ENCODE data around the gene DCPS. TPM values are rescaled to one million over a fixed set of nuclear protein-coding genes. Genes with fewer than 3 reads are reported as not detected.
A peak's percentile ranks its signal among the peaks of the same experiment; 100 is the strongest.

DCPS gene
- total and polyA plus RNA-seq, 3 donors from 2014 or later: 16.8 to 20.9 (median 16.9) TPM

DNA sequence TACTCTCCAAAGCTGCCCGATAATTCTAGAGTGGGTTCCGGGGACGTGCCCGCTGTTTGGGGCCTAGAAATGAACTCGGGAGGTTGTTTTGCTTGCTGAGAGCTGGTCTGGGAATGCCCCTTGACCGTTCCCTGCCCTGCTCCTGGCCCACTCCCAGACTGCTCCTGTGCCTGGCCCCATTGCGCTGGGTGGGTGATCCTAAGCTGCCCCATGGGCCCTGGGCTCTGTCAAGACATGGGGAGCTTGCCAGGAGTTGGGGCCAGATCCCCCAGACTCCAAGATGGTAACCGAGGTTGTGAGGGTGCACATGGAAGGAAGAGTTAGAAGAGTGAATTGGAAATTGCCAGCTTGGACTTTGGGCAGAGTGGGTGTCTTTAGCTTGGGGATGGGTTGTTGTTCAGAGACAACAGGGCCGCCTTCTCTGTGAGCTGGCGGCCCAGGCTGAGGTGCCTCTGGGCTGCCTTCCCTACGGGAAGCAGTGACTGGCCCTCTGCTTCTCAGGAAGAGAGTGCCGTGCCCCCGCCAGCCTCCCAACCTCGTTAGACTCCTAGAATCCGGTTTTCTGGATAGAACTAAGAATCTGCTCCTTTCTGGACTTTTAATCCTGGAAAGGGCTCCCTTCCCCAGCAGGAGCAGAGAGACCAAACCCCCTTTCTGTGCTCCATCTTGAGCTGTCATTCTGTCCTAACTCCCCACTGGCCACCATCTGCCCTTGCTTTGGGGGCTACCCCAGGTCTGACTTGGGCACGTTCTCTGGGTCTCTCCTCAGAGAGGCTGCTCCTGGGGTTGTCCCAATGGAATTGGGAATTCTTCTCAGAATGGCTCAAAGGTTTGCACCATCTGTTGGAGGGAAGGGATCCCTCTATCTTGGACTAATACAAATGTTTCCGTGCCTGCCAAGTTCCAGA is 53.4 kb downstream of the DCPS start:
- no peaks in the 10 kb centered on the region for H3K27me3 ChIP-seq
- no peaks in the 10 kb centered on the region for H3K36me3 ChIP-seq (ENCODE audit: low read depth, missing control alignments)
- DNase-seq: no peak
- peaks cover 64% of the 10 kb centered on the region for H3K4me1 ChIP-seq
- H3K9me3 ChIP-seq: no peaks in the 10 kb centered on the region
- TF ChIP-seq POLR2A (IDR thresholded peaks at IDR 0.05): no peak
- TF ChIP-seq, protein P1, sequence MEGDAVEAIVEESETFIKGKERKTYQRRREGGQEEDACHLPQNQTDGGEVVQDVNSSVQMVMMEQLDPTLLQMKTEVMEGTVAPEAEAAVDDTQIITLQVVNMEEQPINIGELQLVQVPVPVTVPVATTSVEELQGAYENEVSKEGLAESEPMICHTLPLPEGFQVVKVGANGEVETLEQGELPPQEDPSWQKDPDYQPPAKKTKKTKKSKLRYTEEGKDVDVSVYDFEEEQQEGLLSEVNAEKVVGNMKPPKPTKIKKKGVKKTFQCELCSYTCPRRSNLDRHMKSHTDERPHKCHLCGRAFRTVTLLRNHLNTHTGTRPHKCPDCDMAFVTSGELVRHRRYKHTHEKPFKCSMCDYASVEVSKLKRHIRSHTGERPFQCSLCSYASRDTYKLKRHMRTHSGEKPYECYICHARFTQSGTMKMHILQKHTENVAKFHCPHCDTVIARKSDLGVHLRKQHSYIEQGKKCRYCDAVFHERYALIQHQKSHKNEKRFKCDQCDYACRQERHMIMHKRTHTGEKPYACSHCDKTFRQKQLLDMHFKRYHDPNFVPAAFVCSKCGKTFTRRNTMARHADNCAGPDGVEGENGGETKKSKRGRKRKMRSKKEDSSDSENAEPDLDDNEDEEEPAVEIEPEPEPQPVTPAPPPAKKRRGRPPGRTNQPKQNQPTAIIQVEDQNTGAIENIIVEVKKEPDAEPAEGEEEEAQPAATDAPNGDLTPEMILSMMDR (IDR thresholded peaks at IDR 0.05): no peak
- intact Hi-C loops (cut with DNase I; ENCODE audit: low total_unique reads): no loop called here
- peak overlapping the region; percentile 87 for H3K27ac ChIP-seq
- WGBS, 2 donors: 17 to 38% methylated on average over 15 to 17 of the region's 17 CpGs
- peak overlapping the region; percentile 68 to 79 for H3K4me3 ChIP-seq

DNA sequence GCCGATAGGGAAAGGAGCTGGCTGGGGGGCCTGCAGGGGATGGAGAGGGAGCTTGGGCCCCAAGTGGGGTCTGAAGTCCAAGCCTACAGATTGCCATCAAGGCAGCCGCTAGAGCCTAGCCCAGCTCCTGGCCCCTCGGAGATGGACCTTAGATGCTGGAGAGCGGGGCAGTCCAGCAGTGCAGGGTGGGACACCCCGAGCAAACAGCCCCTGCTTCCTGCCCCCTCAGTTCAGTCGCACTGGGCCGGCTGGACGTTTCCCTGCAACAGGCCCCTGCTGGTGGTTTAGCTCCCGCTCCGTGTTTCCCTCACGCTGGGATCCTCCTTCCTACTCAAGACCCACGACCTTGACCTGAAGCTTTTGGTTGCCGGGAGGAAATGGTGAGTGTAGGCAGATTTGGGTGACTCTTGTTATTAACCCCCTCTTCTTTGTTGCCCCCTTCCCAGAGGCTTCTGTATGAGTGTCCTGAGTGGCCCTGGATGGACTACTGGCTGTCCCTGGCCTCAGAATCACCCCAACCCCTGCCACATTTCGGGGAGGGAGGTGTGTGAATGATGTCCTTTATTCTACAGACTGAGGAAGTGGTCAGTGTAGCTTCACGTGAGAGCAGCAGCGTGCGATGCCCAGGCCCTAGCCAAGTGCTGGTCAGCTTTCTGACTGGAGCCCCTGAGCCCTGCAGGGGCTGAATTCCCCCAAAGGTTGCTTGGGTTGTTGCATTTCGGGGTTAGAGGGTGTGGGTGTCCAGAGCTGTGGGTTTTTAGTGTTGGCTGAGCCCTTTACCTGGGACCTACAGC is 54.3 kb downstream of the DCPS start:
- H3K4me1 ChIP-seq: peaks cover 69% of the 10 kb centered on the region
- no peak for TF ChIP-seq POLR2A (IDR thresholded peaks at IDR 0.05)
- TF ChIP-seq, protein P1 (IDR thresholded peaks at IDR 0.05): no peak
- WGBS, 2 donors: 42 to 60% methylated on average over 14 to 18 of the region's 18 CpGs
- H3K27me3 ChIP-seq: no peaks in the 10 kb centered on the region
- intact Hi-C loops (cut with DNase I; ENCODE audit: low total_unique reads): no loop called here
- peak overlapping the region in 1 of 2 donors; percentile 79 for H3K4me3 ChIP-seq
- no peak for DNase-seq
- no peaks in the 10 kb centered on the region for H3K36me3 ChIP-seq (ENCODE audit: low read depth, missing control alignments)
- peak overlapping the region; percentile 87 for H3K27ac ChIP-seq
- no peaks in the 10 kb centered on the region for H3K9me3 ChIP-seq

DNA sequence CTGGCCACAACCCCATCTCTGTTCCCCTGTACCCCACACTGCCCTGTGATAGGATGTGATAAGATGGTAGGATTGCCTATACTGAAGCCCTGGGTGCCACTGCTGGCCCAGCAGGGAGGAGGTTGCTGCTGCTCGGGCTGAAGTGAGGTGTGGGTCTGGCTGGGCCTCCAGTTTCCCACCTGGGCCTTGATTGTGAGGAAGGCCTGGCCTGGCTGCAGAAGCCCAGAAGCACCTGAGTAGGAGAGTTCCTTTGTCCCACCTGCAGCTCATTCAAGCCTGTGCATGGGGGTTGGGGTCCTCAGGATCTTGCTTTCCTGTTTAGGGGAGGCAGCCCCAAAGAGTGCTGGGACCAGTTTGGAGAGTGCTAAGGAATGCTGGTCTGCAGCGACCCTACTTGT is 54.9 kb downstream of the DCPS start:
- DNase-seq: no peak
- TF ChIP-seq, protein P1 (IDR thresholded peaks at IDR 0.05): no peak
- no peak for TF ChIP-seq POLR2A (IDR thresholded peaks at IDR 0.05)
- peaks cover 71% of the 10 kb centered on the region for H3K4me1 ChIP-seq
- peak overlapping the region in 1 of 2 donors; percentile 1 for H3K4me3 ChIP-seq
- H3K36me3 ChIP-seq (ENCODE audit: low read depth, missing control alignments): no peaks in the 10 kb centered on the region
- H3K27me3 ChIP-seq: no peaks in the 10 kb centered on the region
- intact Hi-C loops (cut with DNase I; ENCODE audit: low total_unique reads): no loop called here
- H3K27ac ChIP-seq: peak overlapping the region; percentile 87
- 21 to 67% methylated on average over 1 to 2 of the region's 2 CpGs for WGBS, 2 donors
- no peaks in the 10 kb centered on the region for H3K9me3 ChIP-seq

DNA sequence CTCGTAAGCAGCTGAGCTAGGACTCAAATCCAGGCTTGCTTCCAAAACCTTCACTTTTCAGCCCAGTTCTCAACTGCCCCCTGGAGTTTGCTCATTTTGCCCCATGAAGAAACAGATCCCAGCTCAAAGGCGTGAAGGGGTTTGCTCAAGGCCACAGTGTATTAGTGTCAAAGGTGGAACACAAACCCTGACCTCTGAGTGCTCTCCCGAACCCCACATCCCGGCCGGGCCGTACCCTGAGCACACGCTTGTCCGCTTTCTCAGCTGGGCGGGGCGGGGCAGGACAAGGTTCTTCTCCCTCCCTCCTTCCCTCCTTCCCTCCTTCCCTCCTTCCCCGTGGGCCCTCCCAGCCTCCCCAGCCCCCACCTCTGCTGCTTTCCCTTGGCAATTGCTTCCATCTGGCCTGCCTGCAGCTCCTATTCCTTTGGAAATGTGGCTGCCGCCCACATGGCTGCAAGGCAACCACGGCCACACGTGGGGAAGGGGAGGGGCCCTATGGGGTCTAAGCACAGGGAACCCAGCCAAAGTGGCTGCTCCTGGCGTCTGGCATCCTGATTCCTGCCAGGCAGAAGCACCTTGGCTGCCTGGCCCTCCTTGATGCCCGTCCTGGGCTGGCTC is 55.7 kb downstream of the DCPS start:
- H3K27me3 ChIP-seq: no peaks in the 10 kb centered on the region
- intact Hi-C loops (cut with DNase I; ENCODE audit: low total_unique reads): no loop called here
- H3K27ac ChIP-seq: peak overlapping the region; percentile 80 to 87
- peaks cover 72% of the 10 kb centered on the region for H3K4me1 ChIP-seq
- TF ChIP-seq, protein P1 (IDR thresholded peaks at IDR 0.05): peak in 1 of 3 experiments; percentile 34
- no peak for TF ChIP-seq POLR2A (IDR thresholded peaks at IDR 0.05)
- peak; percentile 93 for DNase-seq
- WGBS, 2 donors: 29 to 55% methylated on average over 14 to 16 of the region's 16 CpGs
- H3K4me3 ChIP-seq: no peak overlapping the region
- no peaks in the 10 kb centered on the region for H3K9me3 ChIP-seq
- H3K36me3 ChIP-seq (ENCODE audit: low read depth, missing control alignments): no peaks in the 10 kb centered on the region
